ENCODE data around the gene ITPA. TPM values are rescaled to one million over a fixed set of nuclear protein-coding genes. Genes with fewer than 3 reads are reported as not detected.

Gene ITPA
- total RNA-seq, 1 experiment from 2014 or later, result 77.3 TPM

- Histone ChIP-seq H3K79me2 (ENCODE audit: insufficient read depth, low read length) (no peaks in the 10 kb centered on the region), H3K4me1 (ENCODE audit: control insufficient read depth in 1 of 2, insufficient read depth in 2 of 2, low read length in 2 of 2) (peaks cover 2 to 12% of the 10 kb centered on the region in 2 experiments; a peak in 3 of 4 replicates), H3K4me2 (ENCODE audit: low read length) (no peak overlapping the region), H3K27ac (ENCODE audit: low read depth, low read length) (no peak overlapping the region), H3K9ac (ENCODE audit: low read length) (no peak overlapping the region), H3K9me3 (ENCODE audit: control insufficient read depth in 1 of 2, insufficient read depth in 1 of 2, low read depth in 1 of 2, low read length in 2 of 2) (no peaks in the 10 kb centered on the region), H2AFZ (ENCODE audit: low read depth, low read length, poor library complexity, severe bottlenecking) (no peak overlapping the region), H3K27me3 (ENCODE audit: insufficient read depth, low read length) (no peaks in the 10 kb centered on the region), H3K4me3 (replicated peaks in 1 of 2; ENCODE audit: low read depth in 1 of 2, low read length in 2 of 2) (no peak overlapping the region), H4K20me1 (ENCODE audit: insufficient read depth) (no peaks in the 10 kb centered on the region), H3K36me3 (ENCODE audit: control insufficient read depth in 1 of 2, insufficient read depth in 2 of 2, low read length in 2 of 2) (no peaks in the 10 kb centered on the region), H3K9me2 (ENCODE audit: insufficient read depth) (no peaks in the 10 kb centered on the region)
- ATAC-seq, result no peak
- ChIA-PET CTCF (interaction anchor here (0.6 kb wide), 1 partner anchor 75 kb away, joined by 3 read pairs; no protein-coding TSS in a partner anchor), RAD21 (ENCODE audit: low non-redundant PET in 1 of 2, low total read pairs in 2 of 2, uncharacterized antibody in 2 of 2, unreplicated experiment in 2 of 2) (no interaction called here), POLR2A (interaction anchor here (1.7 kb wide), 1 partner anchor 8 kb away, joined by 3 read pairs; no protein-coding TSS in a partner anchor)
- intact Hi-C loops (cut with micrococcal nuclease), result no loop called here
- no peak for DNase-seq (ENCODE audit: low read depth, low spot score)
- no peak for TF ChIP-seq CEBPB (IDR thresholded peaks at IDR 0.05; ENCODE audit: low read depth)
- TF ChIP-seq EZH2 (IDR thresholded peaks at IDR 0.05), result no peak
- no peak for TF ChIP-seq SP1 (IDR thresholded peaks at IDR 0.05; ENCODE audit: low read depth)
- TF ChIP-seq FOSL1 (IDR thresholded peaks at IDR 0.05; ENCODE audit: low read depth), result no peak
- BruUV-seq (replicated peaks), result no TSS peak
Observed at GRCh38 chr20:3244613-3245012, 35.3 kb downstream of the ITPA start.

- H3K27ac ChIP-seq (ENCODE audit: low read depth, low read length), result no peak overlapping the region
- no peak for TF ChIP-seq SP1 (IDR thresholded peaks at IDR 0.05; ENCODE audit: low read depth)
- no peak for TF ChIP-seq SRF (IDR thresholded peaks at IDR 0.05; ENCODE audit: low read depth)
- no peak for TF ChIP-seq CEBPB (IDR thresholded peaks at IDR 0.05; ENCODE audit: low read depth)
- TF ChIP-seq POLR2AphosphoS5 (IDR thresholded peaks at IDR 0.05; ENCODE audit: low read depth, low read length), result no peak
- no peak for TF ChIP-seq YY1 (IDR thresholded peaks at IDR 0.05; ENCODE audit: extremely low read depth, insufficient replicate concordance, low read depth, low read length)
- no peak for TF ChIP-seq SIN3A (IDR thresholded peaks at IDR 0.05; ENCODE audit: low read depth)
- TF ChIP-seq ZFX (IDR thresholded peaks at IDR 0.05), result no peak
- no peak for TF ChIP-seq ZNF274 (IDR thresholded peaks at IDR 0.05; ENCODE audit: low read depth, low read length)
- no peak for TF ChIP-seq ZBTB33 (IDR thresholded peaks at IDR 0.05; ENCODE audit: extremely low read depth, insufficient replicate concordance, low read length)
- no peak for TF ChIP-seq CBX3 (IDR thresholded peaks at IDR 0.05; ENCODE audit: low read depth)
- TF ChIP-seq TCF7L2 (IDR thresholded peaks at IDR 0.05; ENCODE audit: borderline replicate concordance, extremely low read depth, insufficient read depth, insufficient read length), result no peak
- TF ChIP-seq POLR2A (IDR thresholded peaks at IDR 0.05; ENCODE audit: borderline replicate concordance, extremely low read depth, insufficient read depth, insufficient read length), result no peak
- TF ChIP-seq EZH2phosphoT487 (IDR thresholded peaks at IDR 0.05; ENCODE audit: borderline replicate concordance), result no peak
- no peak for TF ChIP-seq FOSL1 (IDR thresholded peaks at IDR 0.05; ENCODE audit: low read depth)
- TF ChIP-seq EGR1 (IDR thresholded peaks at IDR 0.05; ENCODE audit: low read depth), result no peak
- TF ChIP-seq MAX (IDR thresholded peaks at IDR 0.05), result no peak
- TF ChIP-seq ATF3 (IDR thresholded peaks at IDR 0.05), result no peak
- no peak for TF ChIP-seq RAD21 (IDR thresholded peaks at IDR 0.05; ENCODE audit: low read depth)
- ATAC-seq (no peak), DNase-seq (ENCODE audit: low read depth, low spot score) (no peak)
- H3K9me3 ChIP-seq (ENCODE audit: control insufficient read depth in 1 of 2, insufficient read depth in 1 of 2, low read depth in 1 of 2, low read length in 2 of 2), result no peaks in the 10 kb centered on the region
- RAD21 ChIA-PET (ENCODE audit: low non-redundant PET in 1 of 2, low total read pairs in 2 of 2, uncharacterized antibody in 2 of 2, unreplicated experiment in 2 of 2), result no interaction called here
- POLR2A ChIA-PET, result no interaction called here
- no peak overlapping the region for H3K4me2 ChIP-seq (ENCODE audit: low read length)
- H3K9me2 ChIP-seq (ENCODE audit: insufficient read depth), result no peaks in the 10 kb centered on the region
- H3K4me1 ChIP-seq (ENCODE audit: control insufficient read depth in 1 of 2, insufficient read depth in 2 of 2, low read length in 2 of 2), result peaks cover 2 to 7% of the 10 kb centered on the region in 2 experiments; a peak in 3 of 4 replicates
- no peaks in the 10 kb centered on the region for H4K20me1 ChIP-seq (ENCODE audit: insufficient read depth)
- H3K9ac ChIP-seq (ENCODE audit: low read length), result no peak overlapping the region
- no peaks in the 10 kb centered on the region for H3K36me3 ChIP-seq (ENCODE audit: control insufficient read depth in 1 of 2, insufficient read depth in 2 of 2, low read length in 2 of 2)
- no TSS peak for BruUV-seq (replicated peaks)
- no peak overlapping the region for H2AFZ ChIP-seq (ENCODE audit: low read depth, low read length, poor library complexity, severe bottlenecking)
- CTCF ChIA-PET, result no interaction called here
- H3K79me2 ChIP-seq (ENCODE audit: insufficient read depth, low read length), result no peaks in the 10 kb centered on the region
- H3K27me3 ChIP-seq (ENCODE audit: insufficient read depth, low read length), result no peaks in the 10 kb centered on the region
- intact Hi-C loops (cut with micrococcal nuclease), result no loop called here
- no peak overlapping the region for H3K4me3 ChIP-seq (replicated peaks in 1 of 2; ENCODE audit: low read depth in 1 of 2, low read length in 2 of 2)
Observed at GRCh38 chr20:3245156-3245555, 35.9 kb downstream of the ITPA start.

All from HCT116 (cell line).